OCI-LY7 (cell line): ENCODE data around the gene MTFMT. TPM values are rescaled to one million over a fixed set of nuclear protein-coding genes. Genes with fewer than 3 reads are reported as not detected.

Experiments used
- BruUV-seq: library from RNA; stranded (reverse); fragments of 400-500 nt; replicated peaks from 2 replicates; lab custom pipeline; 2021; lab: Mats Ljungman, UMichigan
- CTCF ChIA-PET: fragments of 300-600 bp; sonication (Branson Sonifier 250); formaldehyde crosslinking; loops from one replicate; lab custom pipeline; 2022; ENCODE audit warnings: antibody characterized with exemption; ENCODE audit not compliant: unreplicated experiment; lab: Charles Lee
- POLR2A ChIA-PET: fragments of 300-600 bp; sonication (Branson Sonifier 250); formaldehyde crosslinking; loops from one replicate; lab custom pipeline; 2022; ENCODE audit warnings: antibody characterized with exemption; lab: Charles Lee
- DNase-seq: peaks from one replicate; pipeline ENCODE4 v3.0.0-alpha.2; 2015; ENCODE audit warnings: low spot score
- H2AFZ ChIP-seq: fragments of 200-600 bp; sonication (generic), shearing (Covaris generic); 2 replicates; pipeline ENCODE4 v1.6.1; 2014; ENCODE audit warnings: mild to moderate bottlenecking, antibody characterized with exemption, low read length, moderate library complexity
- H3K27ac ChIP-seq: fragments of 200-600 bp; sonication (generic); 2 replicates; pipeline ENCODE4 v1.5.1; 2014; ENCODE audit warnings: mixed run types, low read depth, mild to moderate bottlenecking, moderate library complexity, low read length, inconsistent platforms; ENCODE audit not compliant: poor library complexity, severe bottlenecking
- H3K36me3 ChIP-seq: fragments of 200-600 bp; sonication (generic); 2 replicates; pipeline ENCODE4 v1.6.1; 2014; ENCODE audit warnings: mild to moderate bottlenecking, antibody characterized with exemption, low read length, moderate library complexity, mixed read lengths; ENCODE audit not compliant: insufficient read depth
- H3K4me1 ChIP-seq: fragments of 200-600 bp; sonication (generic); 2 replicates; pipeline ENCODE4 v1.5.1; 2014; ENCODE audit warnings: mild to moderate bottlenecking, low read length; ENCODE audit not compliant: insufficient read depth, poor library complexity, severe bottlenecking
- H3K4me2 ChIP-seq: fragments of 200-600 bp; sonication (generic); 2 replicates; pipeline ENCODE4 v1.6.1; 2014; ENCODE audit warnings: mild to moderate bottlenecking, low read length
- H3K4me3 ChIP-seq: fragments of 200-600 bp; sonication (generic); 2 replicates; pipeline ENCODE4 v1.5.1; 2014; ENCODE audit warnings: mild to moderate bottlenecking, low read depth, low read length; ENCODE audit not compliant: poor library complexity, severe bottlenecking
- H3K79me2 ChIP-seq: fragments of 200-600 bp; sonication (generic); 2 replicates; pipeline ENCODE4 v1.6.1; 2016; ENCODE audit warnings: low read depth, mild to moderate bottlenecking, low read length, moderate library complexity, mixed read lengths; ENCODE audit not compliant: insufficient read depth
- H3K9me2 ChIP-seq: fragments of 200-600 bp; sonication (generic); 2 replicates; pipeline ENCODE4 v1.6.1; 2016; ENCODE audit warnings: mild to moderate bottlenecking, low read length, mixed read lengths; ENCODE audit not compliant: insufficient read depth
- H3K9me3 ChIP-seq: fragments of 200-600 bp; sonication (generic); 2 replicates; pipeline ENCODE4 v1.6.1; 2014; ENCODE audit warnings: mild to moderate bottlenecking, mixed run types, low read length, mixed read lengths
- H4K20me1 ChIP-seq: fragments of 200-600 bp; sonication (generic); 2 replicates; pipeline ENCODE4 v1.6.1; 2014; ENCODE audit warnings: mild to moderate bottlenecking, antibody characterized with exemption, low read length, moderate library complexity, mixed read lengths; ENCODE audit not compliant: insufficient read depth
- EZH2phosphoT487 ChIP-seq: fragments of 200-600 bp; sonication (generic); IDR thresholded peaks from 2 replicates; pipeline ENCODE4 v1.6.1; 2018; ENCODE audit warnings: low read depth, borderline replicate concordance, mild to moderate bottlenecking, mixed run types, antibody characterized with exemption, low read length, moderate library complexity, mixed read lengths
- intact Hi-C: fragments of 100-400 bp; cut with micrococcal nuclease; formaldehyde crosslinking; loops from one replicate; pipeline ENCODE4 v1.10.0; 2022; ENCODE audit not compliant: unreplicated experiment
- total RNA-seq, 2 experiments: library from RNA; depleted of rRNA in 1 of 2; stranded (reverse); fragments of >200 nt in 1 of 2; shearing (Covaris generic) in 1 of 2; gene quantifications; 2 replicates each; pipeline ENCODE4 v1.2.3, GENCODE V29; 2014 to 2022
- TF ChIP-seq, protein P1 (sequence below): fragments of 200-600 bp; sonication (generic); conservative IDR thresholded peaks from 2 replicates; pipeline ENCODE4 v1.5.1; 2014; ENCODE audit warnings: mild to moderate bottlenecking, antibody characterized with exemption, low read length, moderate library complexity, mixed read lengths

Gene MTFMT
- total RNA-seq, 2 experiments from 2014 or later, result 9.7 to 19.0 TPM

DNA sequence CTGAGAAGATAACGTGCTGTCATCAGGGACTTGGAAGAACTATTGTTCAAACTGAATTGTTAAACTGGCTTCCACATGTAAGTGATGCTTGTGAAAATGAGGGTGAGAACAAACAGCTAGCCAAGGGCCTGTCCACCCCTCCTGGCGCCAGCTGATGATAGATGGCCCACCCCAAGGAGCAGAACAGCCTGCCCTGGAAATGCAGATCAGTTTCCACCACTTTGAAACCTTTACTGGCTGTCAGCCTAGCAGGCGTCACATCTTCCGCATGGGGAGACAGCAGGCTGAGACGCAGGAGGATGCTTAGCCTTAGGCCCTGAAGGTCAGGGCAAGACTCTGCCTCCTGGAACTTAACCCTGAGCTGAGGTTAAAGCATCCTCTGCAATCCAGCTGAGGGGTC, 9.4 kb upstream of the MTFMT start:
- no peak overlapping the region for H3K4me2 ChIP-seq
- H3K36me3 ChIP-seq, result no peaks in the 10 kb centered on the region
- H3K4me3 ChIP-seq, result no peak overlapping the region
- TF ChIP-seq, protein P1, sequence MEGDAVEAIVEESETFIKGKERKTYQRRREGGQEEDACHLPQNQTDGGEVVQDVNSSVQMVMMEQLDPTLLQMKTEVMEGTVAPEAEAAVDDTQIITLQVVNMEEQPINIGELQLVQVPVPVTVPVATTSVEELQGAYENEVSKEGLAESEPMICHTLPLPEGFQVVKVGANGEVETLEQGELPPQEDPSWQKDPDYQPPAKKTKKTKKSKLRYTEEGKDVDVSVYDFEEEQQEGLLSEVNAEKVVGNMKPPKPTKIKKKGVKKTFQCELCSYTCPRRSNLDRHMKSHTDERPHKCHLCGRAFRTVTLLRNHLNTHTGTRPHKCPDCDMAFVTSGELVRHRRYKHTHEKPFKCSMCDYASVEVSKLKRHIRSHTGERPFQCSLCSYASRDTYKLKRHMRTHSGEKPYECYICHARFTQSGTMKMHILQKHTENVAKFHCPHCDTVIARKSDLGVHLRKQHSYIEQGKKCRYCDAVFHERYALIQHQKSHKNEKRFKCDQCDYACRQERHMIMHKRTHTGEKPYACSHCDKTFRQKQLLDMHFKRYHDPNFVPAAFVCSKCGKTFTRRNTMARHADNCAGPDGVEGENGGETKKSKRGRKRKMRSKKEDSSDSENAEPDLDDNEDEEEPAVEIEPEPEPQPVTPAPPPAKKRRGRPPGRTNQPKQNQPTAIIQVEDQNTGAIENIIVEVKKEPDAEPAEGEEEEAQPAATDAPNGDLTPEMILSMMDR, result no peak
- TF ChIP-seq EZH2phosphoT487, result no peak
- BruUV-seq, result no TSS peak
- intact Hi-C loops, result loop anchor here (10.0 kb wide), 1 partner anchor 146 kb away; the partner anchor contains the start of gene CLPX
- POLR2A ChIA-PET, result interaction anchor here (0.9 kb wide), 1 partner anchor 21 kb away, joined by 3 read pairs; no protein-coding TSS in a partner anchor
- CTCF ChIA-PET, result no interaction called here
- no peak for DNase-seq
- H3K27ac ChIP-seq, result no peak overlapping the region
- peaks cover 2% of the 10 kb centered on the region for H3K4me1 ChIP-seq
- no peaks in the 10 kb centered on the region for H3K79me2 ChIP-seq
- no peaks in the 10 kb centered on the region for H4K20me1 ChIP-seq
- H3K9me2 ChIP-seq, result no peaks in the 10 kb centered on the region
- H2AFZ ChIP-seq, result no peak overlapping the region
- no peaks in the 10 kb centered on the region for H3K9me3 ChIP-seq

DNA sequence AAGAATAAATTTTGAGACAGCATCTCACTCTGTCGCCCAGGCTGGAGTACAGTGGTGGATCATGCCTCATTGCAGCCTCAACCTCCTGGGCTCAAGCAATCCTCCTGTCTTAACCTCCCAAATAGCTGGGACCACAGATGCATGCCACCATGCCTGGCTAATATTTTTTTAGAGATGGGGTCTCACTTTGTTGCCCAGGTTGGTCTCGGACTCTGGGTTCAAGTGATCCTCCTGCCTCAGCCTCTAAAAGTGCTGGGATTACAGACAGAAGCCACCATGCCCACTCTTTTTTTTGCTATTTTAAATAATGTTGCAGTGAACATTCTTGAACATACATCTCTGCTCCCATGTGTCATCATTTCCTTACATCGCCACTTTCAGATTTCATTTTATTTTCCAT, 9.0 kb upstream of the MTFMT start:
- Histone ChIP-seq H4K20me1 (no peaks in the 10 kb centered on the region), H3K4me2 (no peak overlapping the region), H3K79me2 (no peaks in the 10 kb centered on the region), H3K36me3 (no peaks in the 10 kb centered on the region), H3K4me3 (no peak overlapping the region), H3K4me1 (peaks cover 7% of the 10 kb centered on the region), H3K9me2 (no peaks in the 10 kb centered on the region), H2AFZ (no peak overlapping the region), H3K9me3 (no peaks in the 10 kb centered on the region), H3K27ac (no peak overlapping the region)
- POLR2A ChIA-PET, result interaction anchor here (0.9 kb wide), 1 partner anchor 21 kb away, joined by 3 read pairs; no protein-coding TSS in a partner anchor
- intact Hi-C loops, result loop anchor here (10.0 kb wide), 1 partner anchor 146 kb away; the partner anchor contains the start of gene CLPX
- BruUV-seq, result no TSS peak
- DNase-seq, result no peak
- CTCF ChIA-PET, result no interaction called here
- no peak for TF ChIP-seq EZH2phosphoT487
- TF ChIP-seq, protein P1, result no peak

DNA sequence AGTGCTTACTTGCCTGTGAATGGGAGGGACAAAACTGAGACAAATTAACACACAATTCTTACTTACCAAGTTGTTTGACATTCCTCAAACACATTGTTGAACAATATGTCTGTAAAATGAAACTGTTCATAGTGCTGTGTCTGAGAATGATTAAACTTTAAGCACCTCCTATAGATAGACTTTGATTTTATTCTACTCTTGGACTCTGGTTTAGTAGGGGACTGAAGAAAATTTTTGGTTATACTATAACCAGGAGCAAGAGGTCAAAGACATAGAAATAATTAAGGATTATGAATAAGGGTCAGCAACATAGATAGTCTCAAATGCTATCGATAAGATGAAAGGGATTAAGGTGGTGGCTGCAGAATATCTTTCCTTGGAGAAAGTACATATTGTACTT, 7.9 kb upstream of the MTFMT start:
- POLR2A ChIA-PET, result interaction anchor here (0.7 kb wide), 1 partner anchor 26 kb away, joined by 3 read pairs; no protein-coding TSS in a partner anchor
- H3K36me3 ChIP-seq, result no peaks in the 10 kb centered on the region
- TF ChIP-seq, protein P1, result no peak
- no peak for TF ChIP-seq EZH2phosphoT487
- CTCF ChIA-PET, result no interaction called here
- H3K4me2 ChIP-seq, result no peak overlapping the region
- intact Hi-C loops, result loop anchor here (10.0 kb wide), 1 partner anchor 147 kb away; the partner anchor contains the start of gene CLPX
- no peaks in the 10 kb centered on the region for H3K79me2 ChIP-seq
- peaks cover 11% of the 10 kb centered on the region for H3K4me1 ChIP-seq
- H4K20me1 ChIP-seq, result no peaks in the 10 kb centered on the region
- no peak overlapping the region for H3K4me3 ChIP-seq
- no peak overlapping the region for H2AFZ ChIP-seq
- no peak overlapping the region for H3K27ac ChIP-seq
- no peaks in the 10 kb centered on the region for H3K9me2 ChIP-seq
- H3K9me3 ChIP-seq, result no peaks in the 10 kb centered on the region
- no peak for DNase-seq
- no TSS peak for BruUV-seq
